Small intestine (tissue), 7 donors: ENCODE data around the gene NR2F1. TPM values are rescaled to one million over a fixed set of nuclear protein-coding genes. Genes with fewer than 3 reads are reported as not detected.

Experiments used
- DNase-seq, 2 donors: peaks; one replicate each; pipeline versions ENCODE4 v3.0.0 to v3.0.0-alpha.2; 2013
- FAIRE-seq: peaks from 2 replicates; lab custom pipeline; 2012; peaks lifted over from hg19 to GRCh38; lab: Jason Lieb, UNC
- H3K27ac ChIP-seq, 3 donors: one replicate each; pipeline ENCODE4 v1.5.1; 2013; ENCODE audit warnings: low read length in 2 of 3, mild to moderate bottlenecking in 2 of 3, control low read depth in 1 of 3, inconsistent platforms in 1 of 3, low read depth in 1 of 3, moderate library complexity in 1 of 3
- H3K27me3 ChIP-seq, 3 donors: one replicate each; pipeline ENCODE4 v1.6.1; 2013; ENCODE audit warnings: low read length in 3 of 3, inconsistent platforms in 1 of 3; ENCODE audit not compliant: control insufficient read depth in 3 of 3, insufficient read depth in 3 of 3
- H3K36me3 ChIP-seq, 3 donors: one replicate each; pipeline ENCODE4 v1.6.1; 2013; ENCODE audit warnings: low read length in 3 of 3, inconsistent platforms in 1 of 3, low read depth in 1 of 3, mild to moderate bottlenecking in 1 of 3, moderate library complexity in 1 of 3; ENCODE audit not compliant: control insufficient read depth in 3 of 3, insufficient read depth in 2 of 3
- H3K4me1 ChIP-seq, 3 donors: one replicate each; pipeline ENCODE4 v1.6.1; 2013; ENCODE audit warnings: low read length in 2 of 3, inconsistent platforms in 1 of 3, low read depth in 1 of 3, mild to moderate bottlenecking in 1 of 3, moderate library complexity in 1 of 3; ENCODE audit not compliant: control insufficient read depth in 3 of 3, insufficient read depth in 2 of 3
- H3K4me3 ChIP-seq, 3 donors: one replicate each; pipeline ENCODE4 v1.5.1; 2013; ENCODE audit warnings: low read length in 3 of 3, control low read depth in 1 of 3, inconsistent platforms in 1 of 3, low read depth in 1 of 3, mild to moderate bottlenecking in 1 of 3, moderate library complexity in 1 of 3
- H3K9me3 ChIP-seq, 2 donors: one replicate each; pipeline ENCODE4 v1.6.1; 2013; ENCODE audit warnings: low read depth in 1 of 2, low read length in 1 of 2; ENCODE audit not compliant: control insufficient read depth in 2 of 2, insufficient read depth in 1 of 2
- WGBS, 3 donors: extraction: QIAGEN DNeasy Blood & Tissue Kit; methylation state at CpG; one replicate each; pipeline ENCODE4 v1.1.7; 2013; 5-methylcytosine and 5-hydroxymethylcytosine counted together
- polyA plus RNA-seq, 4 donors: library from polyadenylated mRNA; stranded (reverse) in 3 of 4; unstranded in 1 of 4; fragments of 200-250 nt in 3 of 4; fragments of 120-200 nt in 1 of 4; gene quantifications; one replicate each; pipeline versions ENCODE4 v1.2.1 to v1.2.3, GENCODE V29; 2013
- donor health status: healthy with polysubstance abuse.
- donor health status: control.
- donor health status: control.
- donor health status: Bipolar disorder and iron deficiency.
- donor health status: healthy.

The NR2F1 gene
- polyA plus RNA-seq, 4 donors, result 0.67 to 12.1 (median 3.7) TPM

DNA sequence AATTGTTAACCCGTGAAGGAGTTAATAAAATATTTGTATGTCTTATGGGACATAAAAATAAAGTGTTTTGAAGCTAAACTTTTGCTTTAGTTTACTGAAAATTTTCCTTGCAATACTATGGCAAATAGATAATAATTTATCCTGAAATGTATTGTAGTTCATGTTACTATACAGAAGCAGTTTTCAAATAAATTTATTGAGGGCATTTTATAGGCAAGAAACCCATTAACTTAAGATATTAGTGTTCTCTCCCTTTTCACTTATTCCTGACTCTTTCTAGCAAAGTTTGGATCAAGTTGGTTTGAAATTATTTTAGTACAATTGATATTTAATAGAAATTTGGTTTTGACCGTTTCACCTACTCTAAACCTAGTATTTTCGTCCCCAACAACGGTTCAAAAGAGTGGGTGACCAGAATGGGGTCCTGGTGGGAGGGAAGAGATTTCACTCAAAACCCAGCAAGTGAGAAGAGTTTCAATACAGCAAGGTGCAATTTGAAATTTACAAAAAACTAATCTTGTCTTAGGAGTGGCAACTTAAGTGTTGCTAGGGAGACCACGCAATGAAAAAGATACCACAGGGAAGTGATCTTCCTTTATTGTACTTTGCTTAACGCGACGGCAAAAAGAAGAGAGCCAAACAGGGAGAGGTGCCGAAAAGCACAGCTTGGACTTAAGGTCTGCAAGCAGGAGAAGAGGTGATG is 28.4 kb downstream of the NR2F1 start:
- H3K27me3 ChIP-seq, result peaks cover 0 to 65% (median 22%) of the 10 kb centered on the region in 3 donors
- no peaks in the 10 kb centered on the region for H3K36me3 ChIP-seq
- H3K27ac ChIP-seq, result no peak overlapping the region
- DNase-seq, result no peak
- FAIRE-seq, result no peak
- peaks cover 0 to 4% (median 0%) of the 10 kb centered on the region in 3 donors for H3K4me1 ChIP-seq
- no peak overlapping the region for H3K4me3 ChIP-seq
- 6 to 11% (median 8%) methylated on average over 9 of the region's 9 CpGs for WGBS, 3 donors
- H3K9me3 ChIP-seq, result no peaks in the 10 kb centered on the region

DNA sequence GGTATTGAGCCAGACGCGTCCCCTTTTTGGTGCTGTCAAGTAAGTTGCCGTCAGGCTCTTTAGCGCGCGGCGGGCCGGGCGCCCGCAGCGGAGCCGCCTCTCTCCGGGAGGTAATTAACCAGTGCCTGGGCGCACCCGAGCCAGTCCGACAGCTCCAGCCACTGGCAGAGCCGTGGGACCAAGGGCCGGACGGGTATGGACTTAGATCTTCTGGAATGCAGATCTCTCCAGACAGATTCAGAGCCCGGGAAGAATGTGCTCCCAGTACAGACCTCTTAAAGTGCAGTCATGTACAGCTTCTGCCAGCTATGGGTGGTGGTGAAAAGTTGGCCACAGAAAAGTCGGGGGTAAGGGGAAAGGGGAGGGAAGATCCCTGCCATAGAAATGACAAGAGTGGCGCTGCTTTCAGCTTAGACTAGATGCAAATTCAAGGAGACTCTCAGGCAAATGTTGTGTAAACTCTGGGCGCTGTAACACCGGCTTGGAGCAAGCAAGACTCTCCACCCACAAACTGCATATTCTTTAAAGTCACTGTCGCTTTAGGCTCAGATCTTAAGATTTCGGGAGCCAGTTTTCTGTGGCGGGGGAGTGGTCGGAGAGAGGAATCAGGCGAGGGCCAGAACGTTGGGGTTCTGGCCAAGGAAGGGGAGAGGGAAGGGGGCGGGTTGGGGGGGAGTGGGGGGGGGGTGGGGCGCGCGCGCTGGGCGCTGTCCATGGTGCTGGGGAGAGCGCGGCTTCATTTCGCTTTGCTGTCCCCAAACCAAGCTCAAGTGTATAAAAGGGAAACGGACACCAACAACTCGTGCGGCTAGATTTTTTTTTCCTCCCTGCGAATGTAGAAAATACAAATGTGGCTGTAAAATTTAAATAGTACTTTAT is 29.2 kb downstream of the NR2F1 start:
- peak; percentile 56 to 60 for DNase-seq
- no peak for FAIRE-seq
- H3K36me3 ChIP-seq, result no peaks in the 10 kb centered on the region
- WGBS, 3 donors, result 2 to 3% (median 2%) methylated on average over 37 to 42 of the region's 43 CpGs
- H3K9me3 ChIP-seq, result no peaks in the 10 kb centered on the region
- peaks cover 0 to 4% (median 0%) of the 10 kb centered on the region in 3 donors for H3K4me1 ChIP-seq
- H3K27ac ChIP-seq, result no peak overlapping the region
- H3K4me3 ChIP-seq, result peak overlapping the region in 1 of 3 donors; percentile 22
- peaks cover 0 to 64% (median 22%) of the 10 kb centered on the region in 3 donors for H3K27me3 ChIP-seq

DNA sequence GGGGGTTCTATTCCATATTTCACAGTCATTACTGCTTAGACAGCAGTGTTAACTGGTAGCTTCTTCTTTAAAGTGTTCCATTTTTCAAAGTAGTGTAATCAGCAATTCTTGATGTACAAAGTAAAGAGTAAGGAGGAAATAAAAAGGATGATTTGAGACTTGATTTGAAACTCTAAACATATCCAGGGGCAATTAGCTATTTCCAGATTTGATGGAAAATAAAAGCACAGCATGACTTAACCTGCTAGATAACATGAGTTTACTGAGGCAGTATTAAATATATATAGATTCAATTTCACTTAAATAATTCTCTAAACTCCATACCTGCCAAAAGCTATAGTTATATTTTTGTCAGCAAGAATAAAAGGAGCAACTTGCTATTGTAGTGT is 29.8 kb downstream of the NR2F1 start:
- H3K27me3 ChIP-seq, result peaks cover 0 to 58% (median 19%) of the 10 kb centered on the region in 3 donors
- H3K27ac ChIP-seq, result no peak overlapping the region
- H3K4me1 ChIP-seq, result peaks cover 0 to 4% (median 0%) of the 10 kb centered on the region in 3 donors
- no peaks in the 10 kb centered on the region for H3K9me3 ChIP-seq
- H3K36me3 ChIP-seq, result no peaks in the 10 kb centered on the region
- DNase-seq (no peak), FAIRE-seq (no peak)
- peak overlapping the region in 1 of 3 donors; percentile 22 for H3K4me3 ChIP-seq

DNA sequence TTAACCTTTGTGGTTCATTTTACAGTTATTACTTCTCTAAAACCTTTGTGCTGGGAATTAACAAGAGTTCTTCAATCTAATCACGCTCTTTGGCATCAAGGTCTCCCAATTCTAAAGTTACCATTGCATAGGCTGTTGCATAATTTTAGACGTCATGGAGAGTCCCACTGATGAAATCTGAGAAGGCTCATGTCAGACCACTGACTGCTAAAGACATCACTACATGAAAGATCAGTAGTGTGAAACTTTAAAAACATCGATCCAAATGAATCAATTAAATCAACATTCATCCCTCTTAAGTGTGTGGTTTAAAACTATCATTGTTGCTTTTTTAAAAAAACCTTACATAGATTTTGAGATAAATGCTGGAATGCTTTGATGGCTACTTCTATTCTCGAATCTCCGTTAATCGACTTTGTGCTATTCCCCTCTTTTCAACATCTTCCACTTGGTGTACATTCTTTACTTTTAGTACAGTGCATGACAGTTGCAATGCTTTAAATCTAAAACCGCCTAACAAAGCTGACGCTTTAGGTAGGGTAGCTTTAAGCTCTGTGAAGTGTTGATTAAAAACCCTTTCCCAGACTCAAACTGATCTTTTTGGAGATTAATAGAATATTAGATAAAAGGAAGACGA is 33.6 kb downstream of the NR2F1 start:
- 82 to 92% (median 90%) methylated on average over 9 of the region's 9 CpGs for WGBS, 3 donors
- H3K27ac ChIP-seq, result no peak overlapping the region
- H3K4me3 ChIP-seq, result no peak overlapping the region
- FAIRE-seq, result no peak
- no peaks in the 10 kb centered on the region for H3K9me3 ChIP-seq
- no peak for DNase-seq
- no peaks in the 10 kb centered on the region for H3K36me3 ChIP-seq
- peaks cover 0 to 25% (median 8%) of the 10 kb centered on the region in 3 donors for H3K27me3 ChIP-seq
- peaks cover 0 to 4% (median under 1%) of the 10 kb centered on the region in 3 donors for H3K4me1 ChIP-seq

DNA sequence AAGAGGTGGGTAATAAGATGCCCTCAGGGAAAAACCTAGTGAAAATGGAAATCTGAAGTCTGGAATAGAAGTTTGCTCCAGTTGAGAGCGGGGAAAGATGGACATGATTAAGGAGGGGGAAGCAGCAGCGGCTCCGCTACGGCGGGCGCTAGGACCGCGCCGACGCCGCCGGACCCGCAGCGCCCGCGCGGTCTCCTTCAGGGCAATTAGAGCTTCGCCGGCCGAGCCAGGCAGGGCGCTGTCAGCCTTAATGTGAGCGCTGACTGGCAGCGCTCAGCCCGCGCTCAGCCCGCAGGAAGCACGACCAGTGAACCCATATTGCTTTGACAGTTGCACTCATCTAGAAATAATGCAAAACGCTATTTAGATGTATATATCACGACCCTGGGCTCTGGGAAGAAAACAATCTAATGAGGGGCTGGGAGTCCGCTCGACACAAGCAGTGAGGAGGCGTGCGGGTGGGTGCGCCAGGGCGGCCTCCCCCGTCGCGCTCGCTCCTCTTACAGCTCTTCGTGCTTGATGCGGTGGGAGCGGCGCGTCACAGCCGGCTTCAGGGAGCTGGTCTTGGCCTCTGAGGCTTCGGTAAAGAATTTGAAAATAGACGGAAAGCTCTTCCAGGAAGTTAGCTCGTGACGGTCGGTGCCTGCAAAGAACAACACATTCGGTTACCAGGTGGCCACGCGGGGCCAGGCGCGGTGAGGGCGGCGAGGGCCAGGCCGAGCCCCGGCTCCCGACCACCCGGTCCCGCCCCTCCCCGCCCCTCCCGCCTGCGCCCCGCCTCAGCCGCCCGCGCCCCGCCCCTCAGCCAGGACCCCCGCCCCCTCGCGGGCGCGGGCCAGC is 37.7 kb downstream of the NR2F1 start:
- Histone ChIP-seq H3K9me3 (no peaks in the 10 kb centered on the region), H3K4me3 (peak overlapping the region; percentile 44 to 74 (median 62)), H3K27ac (peak overlapping the region; percentile 51 to 78 (median 63)), H3K27me3 (peaks cover 0 to 6% (median 0%) of the 10 kb centered on the region in 3 donors), H3K36me3 (no peaks in the 10 kb centered on the region), H3K4me1 (peaks cover 0 to 4% (median 0%) of the 10 kb centered on the region in 3 donors)
- FAIRE-seq (no peak), DNase-seq (peak; percentile 76 to 86)
- 0 to 1% (median 0%) methylated on average over 64 to 75 of the region's 75 CpGs for WGBS, 3 donors

- Histone ChIP-seq H3K4me3 (peak overlapping the region; percentile 44 to 74 (median 62)), H3K27me3 (peaks cover 0 to 3% (median 0%) of the 10 kb centered on the region in 3 donors), H3K27ac (peak overlapping the region in 2 of 3 donors; percentile 42 to 64), H3K36me3 (no peaks in the 10 kb centered on the region), H3K9me3 (no peaks in the 10 kb centered on the region), H3K4me1 (peaks cover 0 to 4% (median 0%) of the 10 kb centered on the region in 3 donors)
- FAIRE-seq (no peak), DNase-seq (peak; percentile 70 to 81)
- 2 to 6% (median 4%) methylated on average over 40 to 41 of the region's 41 CpGs for WGBS, 3 donors
These were observed 38.3 kb downstream of the NR2F1 start for GRCh38 chr5:93621327-93621798.

DNA sequence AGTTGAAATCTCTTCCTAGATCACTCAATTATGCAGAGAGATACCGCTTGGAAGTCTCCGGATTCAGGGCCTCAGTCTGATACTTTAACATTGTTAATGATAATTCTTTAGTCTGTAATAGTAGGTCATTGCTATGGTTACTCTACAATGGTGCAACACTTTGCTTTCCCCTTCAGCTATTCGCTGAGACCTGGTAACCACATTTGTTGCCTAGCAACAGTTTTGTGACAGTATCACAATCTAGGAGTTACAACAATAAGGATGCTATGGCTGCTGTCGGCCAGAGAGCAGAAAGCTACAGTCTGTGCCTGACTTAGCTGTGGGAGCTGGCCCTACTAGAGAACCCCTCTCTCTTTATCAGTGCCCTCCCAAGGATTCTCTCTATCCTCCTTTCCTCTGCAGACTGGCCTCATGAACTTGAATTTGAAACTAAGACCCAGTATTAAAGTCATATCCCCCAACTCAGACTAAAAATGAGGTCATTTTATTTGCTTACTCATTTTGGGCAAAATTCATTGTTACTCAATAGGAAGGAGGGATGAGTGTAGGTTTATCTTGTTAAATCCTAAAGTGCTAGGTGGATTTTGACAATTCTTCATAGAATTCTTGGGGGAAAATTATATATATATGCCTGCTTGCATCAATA is 39.3 kb downstream of the NR2F1 start:
- Histone ChIP-seq H3K9me3 (no peaks in the 10 kb centered on the region), H3K4me1 (peaks cover 0 to 4% (median 0%) of the 10 kb centered on the region in 3 donors), H3K27ac (no peak overlapping the region), H3K4me3 (no peak overlapping the region), H3K36me3 (no peaks in the 10 kb centered on the region), H3K27me3 (no peaks in the 10 kb centered on the region)
- no peak for FAIRE-seq
- WGBS, 3 donors, result 60 to 71% (median 65%) methylated on average over 4 of the region's 4 CpGs
- DNase-seq, result peak; percentile 24 to 42
